Measurements from ENCODE around the gene MEPCE. TPM values are rescaled to one million over a fixed set of nuclear protein-coding genes. Genes with fewer than 3 reads are reported as not detected.

Gene MEPCE
- total and polyA plus RNA-seq, 10 of the 15 experiments (the other 5 are each of a cell fraction or from before 2014, with no cell fraction given), result 8.2 to 48.0 (median 22.1) TPM

DNA sequence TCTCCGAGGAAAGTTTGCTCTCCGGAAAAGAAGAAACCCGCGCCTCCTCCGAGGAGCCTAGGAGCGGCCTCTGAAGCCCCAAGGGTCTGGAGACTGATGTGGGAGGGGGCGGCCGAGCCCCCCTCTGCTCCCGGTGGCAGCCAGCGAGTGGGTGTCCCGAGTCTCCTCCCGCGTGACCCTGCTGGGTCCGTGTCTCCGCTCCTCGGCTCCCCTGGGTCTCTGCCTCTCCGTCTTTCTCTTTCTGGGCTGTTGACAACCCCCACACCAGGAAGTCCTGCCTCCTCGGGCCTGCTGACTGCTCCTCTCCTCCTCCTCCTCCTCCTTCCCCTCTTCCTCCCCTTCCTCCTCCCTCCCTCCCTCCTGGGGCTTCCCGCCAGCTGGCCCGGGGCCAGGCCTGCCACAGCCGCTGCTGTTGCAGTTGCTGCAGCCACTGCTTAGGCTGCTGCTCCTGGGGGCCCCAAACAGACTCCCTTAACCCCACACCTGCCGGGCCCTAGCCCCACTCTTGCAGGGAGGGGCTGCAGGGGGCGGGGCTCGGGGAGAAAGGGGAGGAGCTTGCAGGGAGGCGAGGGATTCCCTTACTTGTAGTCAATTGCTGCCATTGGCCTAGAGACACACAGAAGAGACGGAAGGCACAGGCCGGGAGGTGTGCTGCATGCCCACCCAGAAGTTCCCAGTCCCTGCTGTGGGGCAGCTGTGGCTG, 49.5 kb downstream of the MEPCE start, which contains the start of gene TSC22D4 (continued):
- TF ChIP-seq ZBTB11 (CRISPR knock-in tag; IDR thresholded peaks at IDR 0.05), result no peak
- TF ChIP-seq ZNF622 (IDR thresholded peaks at IDR 0.05), result no peak
- TF ChIP-seq BRCA1 (IDR thresholded peaks at IDR 0.05; ENCODE audit: low read depth, low read length), result no peak
- no peak for TF ChIP-seq RFX5 (IDR thresholded peaks at IDR 0.05; ENCODE audit: low read depth, low read length)
- TF ChIP-seq MXI1 (IDR thresholded peaks at IDR 0.05; ENCODE audit: low read depth, low read length), result peak; percentile 41; the same call in 1 of the 2 replicates
- TF ChIP-seq, protein P1, sequence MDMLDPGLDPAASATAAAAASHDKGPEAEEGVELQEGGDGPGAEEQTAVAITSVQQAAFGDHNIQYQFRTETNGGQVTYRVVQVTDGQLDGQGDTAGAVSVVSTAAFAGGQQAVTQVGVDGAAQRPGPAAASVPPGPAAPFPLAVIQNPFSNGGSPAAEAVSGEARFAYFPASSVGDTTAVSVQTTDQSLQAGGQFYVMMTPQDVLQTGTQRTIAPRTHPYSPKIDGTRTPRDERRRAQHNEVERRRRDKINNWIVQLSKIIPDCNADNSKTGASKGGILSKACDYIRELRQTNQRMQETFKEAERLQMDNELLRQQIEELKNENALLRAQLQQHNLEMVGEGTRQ (IDR thresholded peaks at IDR 0.05; ENCODE audit: borderline replicate concordance, low read depth, low read length), result no peak; the same call in 1 of the 2 replicates
- TF ChIP-seq GABPA (IDR thresholded peaks at IDR 0.05; ENCODE audit: low read depth), result peak; percentile 76
- TF ChIP-seq HSF1 (IDR thresholded peaks at IDR 0.05; ENCODE audit: low read depth, low read length), result no peak
- no peak for TF ChIP-seq SMC3 (IDR thresholded peaks at IDR 0.05; ENCODE audit: borderline replicate concordance, low read length)
- no peak for TF ChIP-seq NR2C2 (IDR thresholded peaks at IDR 0.05; ENCODE audit: borderline replicate concordance, control insufficient read depth, insufficient read length, low read depth)
- no peak for TF ChIP-seq CEBPB (IDR thresholded peaks at IDR 0.05; ENCODE audit: borderline replicate concordance in 1 of 2, low read depth in 2 of 2, low read length in 2 of 2)
- TF ChIP-seq EZH2 (IDR thresholded peaks at IDR 0.05; ENCODE audit: borderline replicate concordance, control insufficient read depth, low read depth, low read length), result no peak
- TF ChIP-seq IRF4 (IDR thresholded peaks at IDR 0.05; ENCODE audit: low read depth, low read length), result no peak
- TF ChIP-seq IRF3 (IDR thresholded peaks at IDR 0.05), result no peak
- TF ChIP-seq WRNIP1 (IDR thresholded peaks at IDR 0.05; ENCODE audit: borderline replicate concordance, low read depth, low read length), result no peak
- TF ChIP-seq SUPT20H (IDR thresholded peaks at IDR 0.05; ENCODE audit: borderline replicate concordance, control insufficient read depth, low read depth, low read length), result no peak
- TF ChIP-seq SMARCA5 (IDR thresholded peaks at IDR 0.05), result 0 out of 2 replicates have a peak, but pooled peaks have one; percentile 35
- peak; percentile 50; the same call in 1 of the 2 replicates for TF ChIP-seq TBL1XR1 (IDR thresholded peaks at IDR 0.05; ENCODE audit: low read depth, low read length)
- TF ChIP-seq STAT3 (IDR thresholded peaks at IDR 0.05; ENCODE audit: low read depth, low read length), result no peak
- TF ChIP-seq RUNX3 (IDR thresholded peaks at IDR 0.05; ENCODE audit: low read length), result peak; percentile 67; the same call in 1 of the 2 replicates
- TF ChIP-seq NFYB (IDR thresholded peaks at IDR 0.05; ENCODE audit: insufficient read depth, low read depth, low read length), result no peak
- peak; percentile 99 for TF ChIP-seq SMAD1 (IDR thresholded peaks at IDR 0.05; ENCODE audit: low read depth, partially characterized antibody)
- no peak for TF ChIP-seq JUNB (IDR thresholded peaks at IDR 0.05)
- TF ChIP-seq HDAC6 (IDR thresholded peaks at IDR 0.05; ENCODE audit: unreplicated experiment), result no peak
- no peak for TF ChIP-seq SMAD5 (IDR thresholded peaks at IDR 0.05; ENCODE audit: low read depth)

All from GM12878 (cell line).